HCT116 (cell line): ENCODE data around the gene KCNN4. TPM values are rescaled to one million over a fixed set of nuclear protein-coding genes. Genes with fewer than 3 reads are reported as not detected.

Source experiments
- ATAC-seq: fragments of 200-7000 bp; cut with Tn5 transposase; 2 replicates; pipeline ENCODE4 v1.9.1; 2020; ENCODE audit warnings: mild to moderate bottlenecking, moderate library complexity
- BruUV-seq: library from RNA; stranded (reverse); fragments of 400-500 nt; replicated peaks from 2 replicates; lab custom pipeline; 2021; lab: Mats Ljungman, UMichigan
- CTCF ChIA-PET: fragments of 300-600 bp; sonication (Branson Sonifier 250); formaldehyde crosslinking; loops from one replicate; lab custom pipeline; 2021; ENCODE audit warnings: antibody characterized with exemption; lab: Charles Lee
- POLR2A ChIA-PET: fragments of 300-600, 350-600 bp; sonication (Branson Sonifier 250); formaldehyde crosslinking; loops from one replicate; lab custom pipeline; 2021; ENCODE audit warnings: antibody characterized with exemption; lab: Charles Lee
- RAD21 ChIA-PET, 2 experiments: fragments of 300-600 bp; sonication (Branson Sonifier 250); formaldehyde crosslinking; loops; one replicate each; lab custom pipeline; 2023; ENCODE audit warnings: low total read pairs in 2 of 2; ENCODE audit not compliant: uncharacterized antibody in 2 of 2, unreplicated experiment in 2 of 2, low non-redundant PET in 1 of 2; lab: Charles Lee
- DNase-seq: peaks from one replicate; pipeline ENCODE4 v3.0.0-alpha.2; 2010; ENCODE audit warnings: low read depth, low spot score
- H2AFZ ChIP-seq: fragments of 200-600 bp; shearing (Covaris generic), sonication (generic); 2 replicates; pipeline ENCODE4 v1.6.1; 2017; ENCODE audit warnings: low read depth, mixed run types, mixed read lengths, antibody characterized with exemption, low read length; ENCODE audit not compliant: poor library complexity, severe bottlenecking
- H3K27ac ChIP-seq: 2 replicates; pipeline ENCODE4 v1.5.1; 2012; ENCODE audit warnings: low read depth, low read length
- H3K27me3 ChIP-seq: fragments of 200-600 bp; sonication (generic); 2 replicates; pipeline ENCODE4 v1.6.1; 2016; ENCODE audit warnings: mixed run types, low read length, mixed read lengths; ENCODE audit not compliant: insufficient read depth
- H3K36me3 ChIP-seq, 2 experiments: fragments of 200-500 bp in 1 of 2; fragments of 200-600 bp in 1 of 2; sonication (Bioruptor generic) in 1 of 2; sonication (generic) in 1 of 2; 2 replicates each; pipeline versions ENCODE4 v1.5.1 to v1.6.1; 2014 to 2016; ENCODE audit warnings: low read length in 2 of 2, inconsistent platforms in 1 of 2, mixed read lengths in 1 of 2, mixed run types in 1 of 2; ENCODE audit not compliant: insufficient read depth in 2 of 2, control insufficient read depth in 1 of 2
- H3K4me1 ChIP-seq, 2 experiments: fragments of 200-600 bp in 1 of 2; sonication (generic) in 1 of 2; 2 replicates each; pipeline versions ENCODE4 v1.5.1 to v1.6.1; 2012 to 2017; ENCODE audit warnings: low read length in 2 of 2, inconsistent platforms in 1 of 2, mild to moderate bottlenecking in 1 of 2, mixed read lengths in 1 of 2, mixed run types in 1 of 2, moderate library complexity in 1 of 2; ENCODE audit not compliant: insufficient read depth in 2 of 2, control insufficient read depth in 1 of 2
- H3K4me2 ChIP-seq: fragments of 200-600 bp; sonication (generic); 2 replicates; pipeline ENCODE4 v1.6.1; 2017; ENCODE audit warnings: mixed run types, low read length, mixed read lengths
- H3K4me3 ChIP-seq, 2 experiments: fragments of 200-600 bp in 1 of 2; sonication (generic) in 1 of 2; replicated peaks in 1 of 2; 2 replicates each; pipeline ENCODE4 v1.5.1; 2011 to 2016; ENCODE audit warnings: low read length in 2 of 2, control low read depth in 1 of 2, low read depth in 1 of 2, mild to moderate bottlenecking in 1 of 2, mixed read lengths in 1 of 2, mixed run types in 1 of 2
- H3K79me2 ChIP-seq: fragments of 200-600 bp; sonication (generic); 2 replicates; pipeline ENCODE4 v1.6.1; 2017; ENCODE audit warnings: mild to moderate bottlenecking, mixed run types, low read length, moderate library complexity, mixed read lengths; ENCODE audit not compliant: insufficient read depth
- H3K9ac ChIP-seq: fragments of 200-600 bp; sonication (generic); 2 replicates; pipeline ENCODE4 v1.6.1; 2016; ENCODE audit warnings: low read length, mixed read lengths
- H3K9me2 ChIP-seq: fragments of 200-600 bp; sonication (generic), shearing (Covaris generic); 2 replicates; pipeline ENCODE4 v1.6.1; 2017; ENCODE audit warnings: mixed run types, mild to moderate bottlenecking, moderate library complexity; ENCODE audit not compliant: insufficient read depth
- H3K9me3 ChIP-seq, 2 experiments: fragments of 200-500 bp in 1 of 2; fragments of 200-600 bp in 1 of 2; sonication (Bioruptor generic) in 1 of 2; sonication (generic) in 1 of 2; 2 replicates each; pipeline ENCODE4 v1.6.1; 2014 to 2017; ENCODE audit warnings: low read length in 2 of 2, mixed read lengths in 2 of 2, inconsistent platforms in 1 of 2, low read depth in 1 of 2, mild to moderate bottlenecking in 1 of 2, mixed run types in 1 of 2, moderate library complexity in 1 of 2; ENCODE audit not compliant: control insufficient read depth in 1 of 2, insufficient read depth in 1 of 2
- H4K20me1 ChIP-seq: fragments of 200-600 bp; sonication (generic), shearing (Covaris generic); 2 replicates; pipeline ENCODE4 v1.6.1; 2017; ENCODE audit warnings: mixed run types, mild to moderate bottlenecking, moderate library complexity; ENCODE audit not compliant: insufficient read depth
- EZH2 ChIP-seq: fragments of 200-600 bp; sonication (generic); IDR thresholded peaks from 2 replicates; pipeline ENCODE4 v1.6.1; 2017; ENCODE audit warnings: antibody characterized with exemption, mixed run types
- EZH2phosphoT487 ChIP-seq: fragments of 200-600 bp; IDR thresholded peaks from 2 replicates; pipeline ENCODE4 v1.6.1; 2018; ENCODE audit warnings: antibody characterized with exemption, borderline replicate concordance
- JUND ChIP-seq: IDR thresholded peaks from 2 replicates; pipeline ENCODE4 v1.6.1; 2012
- RAD21 ChIP-seq: IDR thresholded peaks from 2 replicates; pipeline ENCODE4 v1.6.1; 2012; ENCODE audit warnings: low read depth, mild to moderate bottlenecking
- ZFX ChIP-seq: fragments of 450-650 bp; IDR thresholded peaks from 2 replicates; pipeline ENCODE4 v1.6.1; 2017
- intact Hi-C: fragments of 100-400 bp; cut with micrococcal nuclease; formaldehyde crosslinking; loops from 2 replicates; pipeline ENCODE4 v1.10.0; 2022
- total RNA-seq: library from RNA; stranded (reverse); gene quantifications from one replicate; pipeline ENCODE4 v1.2.1, GENCODE V29; 2021; ENCODE audit not compliant: unreplicated experiment

Gene KCNN4
- total RNA-seq, 1 experiment from 2014 or later, result 72.9 TPM

DNA sequence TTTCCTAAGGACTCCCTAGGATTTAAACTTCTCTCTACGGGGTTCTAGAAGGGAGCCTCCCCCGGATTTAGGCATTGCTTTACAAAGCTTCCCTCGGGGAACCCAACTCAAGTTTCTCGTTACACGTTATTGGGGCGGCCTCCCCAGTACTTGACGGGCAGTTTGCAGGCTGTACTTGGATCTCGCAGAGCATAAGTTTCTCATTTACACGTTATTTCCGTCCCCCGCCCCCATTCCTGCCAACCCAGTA is 26.6 kb downstream of the KCNN4 start:
- Histone ChIP-seq H3K4me2 (peak overlapping the region; percentile 81), H3K27ac (peak overlapping the region; percentile 98), H3K9me3 (no peaks in the 10 kb centered on the region), H3K9me2 (no peaks in the 10 kb centered on the region), H3K36me3 (peaks cover 12 to 21% of the 10 kb centered on the region in 2 experiments), H3K4me3 (peak overlapping the region; percentile 79 to 86), H3K27me3 (no peaks in the 10 kb centered on the region), H3K9ac (peak overlapping the region; percentile 100), H4K20me1 (no peaks in the 10 kb centered on the region), H2AFZ (no peak overlapping the region), H3K79me2 (peaks cover 63% of the 10 kb centered on the region), H3K4me1 (peaks cover 43 to 79% of the 10 kb centered on the region in 2 experiments)
- ATAC-seq, result no peak
- ChIA-PET POLR2A (interaction anchor here (1.0 to 6.0 kb wide), 4 partner anchors 9 to 82 kb away, joined by 3 to 60 read pairs (median 6); partner anchors contain the start of gene KCNN4), RAD21 (interaction anchor here in 1 of 2 experiments (0.8 to 0.9 kb wide), 2 partner anchors 11 to 27 kb away, joined by 3 read pairs; partner anchors contain the start of gene KCNN4), CTCF (interaction anchor here (0.5 to 6.5 kb wide), 5 partner anchors 9 to 793 kb away, joined by 3 to 46 read pairs (median 4); no protein-coding TSS in a partner anchor)
- intact Hi-C loops, result no loop called here
- BruUV-seq, result no TSS peak
- peak; percentile 26; the same call in 1 of the 2 replicates for TF ChIP-seq JUND
- no peak for TF ChIP-seq EZH2phosphoT487
- no peak for DNase-seq

DNA sequence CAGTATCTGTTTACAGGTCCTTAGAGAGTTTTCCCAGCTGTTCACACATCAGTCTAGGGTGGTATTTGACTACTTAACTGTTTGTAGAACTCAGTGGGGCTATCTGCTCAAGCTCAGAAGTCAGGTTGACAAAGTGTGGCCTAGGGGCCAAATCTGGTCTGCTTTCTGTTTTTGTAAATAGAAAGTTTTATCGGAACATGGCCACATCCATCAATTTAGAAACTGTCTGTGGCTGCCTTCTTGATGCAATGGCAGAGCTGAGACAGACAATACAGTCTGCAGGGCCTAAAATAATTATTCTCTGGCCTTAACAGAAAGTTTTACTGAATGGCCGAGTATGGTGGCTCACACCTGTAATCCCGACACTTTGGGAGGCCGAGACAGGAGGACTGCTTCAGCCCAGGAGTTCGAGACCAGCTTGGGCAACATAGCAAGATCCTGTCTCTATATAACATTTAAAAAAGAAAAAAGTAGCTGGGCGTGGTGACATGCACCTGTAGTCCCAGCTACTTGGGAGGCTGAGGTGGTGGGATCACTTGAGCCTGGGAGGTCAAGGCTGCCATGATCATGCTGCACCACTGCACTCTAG is 28.4 kb downstream of the KCNN4 start:
- H3K4me3 ChIP-seq, result no peak overlapping the region
- H3K79me2 ChIP-seq, result peaks cover 63% of the 10 kb centered on the region
- peaks cover 22 to 38% of the 10 kb centered on the region in 2 experiments for H3K36me3 ChIP-seq
- no peak for ATAC-seq
- ChIA-PET CTCF (interaction anchor here (1.6 kb wide), 1 partner anchor 13 kb away, joined by 5 read pairs; no protein-coding TSS in a partner anchor), POLR2A (interaction anchor here (0.7 to 6.0 kb wide), 3 partner anchors 9 to 84 kb away, joined by 3 to 60 read pairs (median 6); no protein-coding TSS in a partner anchor), RAD21 (interaction anchor here in 1 of 2 experiments (0.7 kb wide), 1 partner anchor 80 kb away, joined by 4 read pairs; no protein-coding TSS in a partner anchor)
- H3K9me3 ChIP-seq, result no peaks in the 10 kb centered on the region
- peaks cover 27 to 61% of the 10 kb centered on the region in 2 experiments for H3K4me1 ChIP-seq
- peak overlapping the region; percentile 98 for H3K27ac ChIP-seq
- peak overlapping the region; percentile 81 for H3K4me2 ChIP-seq
- DNase-seq, result no peak
- intact Hi-C loops, result no loop called here
- no peaks in the 10 kb centered on the region for H3K9me2 ChIP-seq
- H4K20me1 ChIP-seq, result no peaks in the 10 kb centered on the region
- TF ChIP-seq EZH2, result no peak
- no peak for TF ChIP-seq RAD21
- no peak for TF ChIP-seq ZFX
- H3K9ac ChIP-seq, result peak overlapping the region; percentile 100
- BruUV-seq, result no TSS peak
- no peaks in the 10 kb centered on the region for H3K27me3 ChIP-seq
- no peak overlapping the region for H2AFZ ChIP-seq
